ENCODE data around the gene EDIL3.

- TF ChIP-seq POLR2AphosphoS5 (IDR thresholded peaks at IDR 0.05; ENCODE audit: borderline replicate concordance, low read depth, low read length) (no peak), EZH2 (IDR thresholded peaks at IDR 0.05) (no peak), FOXP2 (optimal IDR thresholded peaks at IDR 0.05; ENCODE audit: control extremely low read depth, extremely low read length, insufficient read depth) (no peak)
These were observed 155.6 kb downstream of the EDIL3 start for GRCh38 chr5:84229045-84229444.
